IPS DF 4.7 (cell line): ENCODE data around the gene CENPA.
"Not testable (repeated sequence)": the region's sequence is repeated elsewhere in the genome, so short reads cannot be mapped to it uniquely, and the experiment has no call there.

Experiments
- DNase-seq: peaks from one replicate; pipeline ENCODE4 v3.0.0-alpha.2; 2013; ENCODE audit warnings: low spot score; ENCODE audit errors: extremely low read depth

Gene CENPA

DNA sequence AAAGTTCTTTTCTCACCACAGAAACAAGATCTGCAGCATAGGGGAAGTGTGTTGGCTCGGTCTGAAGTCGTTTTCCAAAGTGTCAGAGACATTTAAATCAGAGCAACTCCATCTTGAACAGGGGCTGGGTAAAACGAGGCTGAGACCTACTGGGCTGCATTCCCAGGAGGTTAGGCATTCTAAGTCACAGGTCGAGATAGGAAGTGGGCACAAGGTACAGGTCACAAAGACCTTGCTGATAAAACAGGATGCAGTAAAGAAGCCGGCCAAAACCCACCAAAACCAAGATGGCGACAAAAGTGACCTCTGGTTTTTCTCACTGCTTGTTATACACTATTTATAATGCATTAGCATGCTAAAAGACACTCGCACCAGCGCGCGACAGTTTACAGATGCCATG is 24.9 kb upstream of the CENPA start:
- DNase-seq, result not testable (repeated sequence)

DNA sequence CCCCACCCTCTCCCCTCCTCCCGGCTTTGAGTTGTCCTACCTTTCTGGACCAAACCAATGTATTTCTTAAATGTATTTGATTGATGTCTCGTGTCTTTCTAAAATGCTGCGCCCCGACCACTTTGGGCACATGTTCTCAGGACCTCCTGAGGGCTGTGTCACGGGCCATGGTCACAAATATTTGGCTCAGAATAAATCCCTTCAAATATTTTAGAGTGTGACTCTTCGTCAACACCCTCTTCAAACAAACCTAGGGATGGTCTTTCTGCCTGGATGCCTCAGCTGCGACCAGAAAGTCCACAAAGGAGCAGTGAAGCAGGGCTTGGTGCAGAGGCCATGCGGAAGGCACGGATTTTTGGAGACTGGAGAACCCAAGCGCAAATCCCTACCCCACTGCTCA is 22.8 kb upstream of the CENPA start:
- no peak for DNase-seq

DNA sequence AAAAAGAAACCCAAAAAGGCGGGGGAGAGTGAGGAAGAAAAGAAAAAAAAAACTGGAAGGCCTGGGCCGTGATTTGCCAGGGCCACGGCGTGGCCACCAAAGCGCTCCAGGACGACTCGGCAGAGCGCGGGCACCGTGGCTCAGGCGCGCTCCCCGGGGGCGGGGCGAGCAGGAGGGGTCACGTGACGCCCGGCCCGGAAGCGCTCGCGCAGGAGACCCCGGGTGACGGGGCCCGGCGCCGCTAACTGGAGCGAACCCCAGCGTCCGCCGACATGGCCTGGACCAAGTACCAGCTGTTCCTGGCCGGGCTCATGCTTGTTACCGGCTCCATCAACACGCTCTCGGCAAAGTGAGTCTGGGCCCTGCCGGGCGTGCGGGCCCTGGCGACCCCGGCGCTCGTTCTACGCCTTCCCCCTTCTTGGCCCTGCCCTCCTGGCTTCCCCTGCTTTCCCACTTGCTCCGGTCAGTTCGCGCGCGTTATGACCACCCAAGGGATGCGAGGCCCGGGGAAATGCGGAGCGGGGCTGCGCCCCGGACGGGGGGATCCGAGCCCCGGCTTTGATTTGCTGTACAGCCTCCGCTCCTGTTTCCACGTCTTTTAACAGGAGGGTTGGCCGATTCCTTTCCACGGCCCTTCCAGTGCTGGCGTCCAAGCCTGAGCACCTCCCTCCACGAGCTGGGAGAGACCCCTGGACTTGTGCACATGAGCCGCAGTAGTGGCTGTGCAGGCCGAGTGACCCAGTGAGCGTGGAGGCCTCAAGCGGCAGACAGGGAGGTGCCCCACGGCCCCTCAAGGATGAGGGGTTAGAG is 21.6 kb upstream of the CENPA start, which contains the start of gene SLC35F6:
Gene SLC35F6 (plus strand): TSS at position 207 of the 810 bp plus-strand sequence. CDS start 66 bp downstream, at position 273.
- DNase-seq, result no peak

DNA sequence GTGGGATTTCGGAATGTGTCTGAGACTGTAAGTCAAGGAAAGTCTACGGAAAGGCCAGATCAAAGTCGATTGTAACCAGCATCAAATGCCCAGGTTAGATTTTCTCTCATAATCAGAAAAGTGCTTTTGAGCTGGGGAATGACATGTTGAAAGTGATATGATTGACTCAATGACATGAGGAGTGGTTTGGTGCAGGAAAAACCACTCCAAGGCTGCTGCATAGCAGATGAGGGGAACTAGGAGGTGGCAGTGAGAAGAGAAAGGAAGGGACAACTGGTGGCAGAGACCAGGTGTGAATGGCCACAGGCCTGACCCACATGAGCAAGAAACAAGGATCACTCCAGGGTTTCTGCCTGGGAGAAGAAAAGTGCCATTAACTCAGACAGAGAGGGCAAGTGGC is 20.9 kb upstream of the CENPA start:
- DNase-seq, result no peak

DNA sequence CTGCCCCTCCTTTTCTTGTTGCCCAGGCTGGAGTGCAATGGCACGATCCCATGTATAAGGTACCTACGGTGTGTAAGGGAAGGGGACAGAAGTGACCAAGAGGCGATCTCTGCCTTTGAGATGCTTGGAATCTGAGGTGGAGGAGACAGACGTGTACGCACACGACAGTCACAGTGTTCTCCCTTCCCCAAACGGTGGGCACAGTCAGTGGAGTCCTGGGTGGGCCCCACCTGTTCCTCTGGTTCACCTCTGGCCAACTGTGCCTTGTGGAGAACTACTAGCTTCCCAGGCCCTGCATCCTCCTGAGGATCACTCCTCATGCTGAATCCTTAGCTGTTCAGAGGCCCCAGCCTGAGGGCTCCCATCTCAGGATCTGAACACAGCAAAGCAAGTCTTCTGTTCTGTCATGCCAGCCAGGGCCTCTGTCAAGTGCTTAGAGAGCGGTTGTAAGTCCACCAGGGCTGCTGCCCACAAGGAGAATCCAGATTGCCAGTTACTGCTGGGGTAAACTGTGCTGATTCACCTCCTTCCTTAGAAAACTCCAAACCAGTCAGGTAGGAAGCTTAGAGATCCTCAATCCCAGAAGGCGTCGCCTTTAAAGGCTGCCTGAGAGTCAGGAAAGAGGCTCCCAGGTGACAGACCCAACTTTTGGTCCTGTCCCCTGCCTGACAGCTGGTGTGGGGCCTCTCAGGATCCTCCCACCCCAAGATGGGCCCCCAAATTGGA is 20.2 kb upstream of the CENPA start:
- DNase-seq, result no peak

DNA sequence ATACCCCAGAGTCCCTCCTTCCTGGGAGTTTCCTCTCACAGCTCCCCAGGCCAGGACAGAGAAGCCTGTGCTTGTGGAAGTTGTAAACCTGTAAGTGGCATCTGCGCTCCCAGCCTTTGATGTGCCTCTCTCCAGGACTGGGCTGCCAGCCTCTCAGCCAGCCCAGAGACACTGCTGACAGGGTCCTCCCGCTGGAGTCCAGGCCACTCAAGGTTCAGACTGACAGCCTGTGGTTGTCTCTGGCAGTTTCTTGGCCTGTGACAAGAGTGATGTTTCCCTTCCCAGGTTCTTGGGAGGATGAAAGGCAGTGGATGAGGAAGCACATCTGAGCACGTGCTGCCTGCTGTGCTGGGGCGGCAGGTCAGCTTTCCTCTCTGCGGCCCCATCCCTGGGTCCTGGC is 18.7 kb upstream of the CENPA start:
- DNase-seq, result no peak

DNA sequence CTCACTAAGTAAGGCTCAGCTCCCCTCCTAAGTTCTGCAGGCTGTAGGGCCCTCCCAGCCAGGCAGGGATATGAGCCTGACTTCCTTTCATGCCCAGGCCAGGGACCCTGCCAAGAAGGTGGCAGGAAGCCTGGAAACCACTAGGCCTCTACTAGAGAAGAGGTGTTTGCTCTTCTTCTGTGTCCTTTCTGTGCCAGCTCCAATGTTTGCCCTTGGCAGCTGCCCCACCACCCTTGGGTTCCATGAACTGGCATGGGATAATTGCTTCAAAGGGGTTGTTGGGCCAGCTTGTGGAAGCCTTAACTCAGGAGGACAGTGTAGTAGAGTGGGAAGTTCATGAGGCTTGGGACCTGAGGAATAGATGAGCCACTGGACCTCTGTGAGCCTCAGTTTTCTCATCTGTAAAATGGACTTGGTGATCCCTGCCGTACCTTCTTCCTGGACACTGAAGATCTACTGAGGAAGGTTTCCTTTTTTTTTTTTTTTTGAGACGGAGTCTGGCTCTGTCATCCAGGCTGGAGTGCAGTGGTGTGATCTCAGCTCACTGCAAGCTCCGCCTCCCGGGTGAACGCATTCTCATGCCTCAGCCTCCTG is 17.9 kb upstream of the CENPA start:
- DNase-seq, result no peak

DNA sequence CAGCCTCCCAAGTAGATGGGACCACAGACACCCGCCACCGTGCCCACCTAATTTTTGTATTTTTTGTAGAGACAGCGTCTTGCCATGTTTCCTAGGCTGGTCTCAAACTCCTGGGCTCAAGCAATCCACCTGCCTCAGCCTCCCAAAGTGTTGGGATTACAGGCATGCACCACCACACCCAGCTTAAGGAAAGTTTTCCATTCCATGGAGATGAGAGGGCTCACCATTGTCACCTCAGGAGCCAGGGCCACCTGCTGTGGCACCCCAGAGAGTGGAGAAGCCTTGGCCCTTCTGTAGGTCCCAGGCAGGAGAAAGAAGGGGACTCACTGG is 17.1 kb upstream of the CENPA start:
- no peak for DNase-seq

DNA sequence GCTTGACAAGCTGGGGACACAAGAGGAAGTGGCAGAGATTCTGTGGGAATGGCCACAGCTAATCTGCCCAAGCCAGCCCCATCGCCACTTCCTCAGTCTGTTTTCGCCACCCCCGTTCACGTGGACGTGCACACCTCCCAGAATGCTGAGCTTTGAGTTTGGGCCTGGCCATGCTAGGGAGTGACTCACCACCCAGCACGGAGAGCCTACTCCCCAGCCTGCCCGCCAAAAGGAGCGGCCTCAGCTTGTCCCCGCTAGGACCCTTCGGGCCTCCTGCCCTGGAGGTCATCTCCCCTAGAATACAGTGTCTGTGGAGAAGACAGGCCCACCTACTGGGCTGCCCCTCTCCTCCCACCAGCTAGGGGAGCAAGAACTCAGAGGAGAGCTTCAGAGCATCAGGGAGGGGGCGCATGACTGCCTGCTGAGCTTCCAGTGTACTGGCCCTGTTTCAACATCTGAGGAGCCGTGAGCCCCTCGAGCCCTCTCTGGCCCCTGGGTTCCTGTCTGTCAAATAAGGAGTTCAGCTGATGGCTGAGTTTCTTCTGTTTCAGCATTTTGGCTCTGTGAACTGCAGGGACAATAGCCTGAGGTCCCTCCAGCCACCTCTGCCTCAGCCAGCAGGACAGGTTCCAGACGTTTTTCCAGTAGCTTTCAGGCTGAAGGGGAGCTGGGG is 16.6 kb upstream of the CENPA start:
- no peak for DNase-seq

DNA sequence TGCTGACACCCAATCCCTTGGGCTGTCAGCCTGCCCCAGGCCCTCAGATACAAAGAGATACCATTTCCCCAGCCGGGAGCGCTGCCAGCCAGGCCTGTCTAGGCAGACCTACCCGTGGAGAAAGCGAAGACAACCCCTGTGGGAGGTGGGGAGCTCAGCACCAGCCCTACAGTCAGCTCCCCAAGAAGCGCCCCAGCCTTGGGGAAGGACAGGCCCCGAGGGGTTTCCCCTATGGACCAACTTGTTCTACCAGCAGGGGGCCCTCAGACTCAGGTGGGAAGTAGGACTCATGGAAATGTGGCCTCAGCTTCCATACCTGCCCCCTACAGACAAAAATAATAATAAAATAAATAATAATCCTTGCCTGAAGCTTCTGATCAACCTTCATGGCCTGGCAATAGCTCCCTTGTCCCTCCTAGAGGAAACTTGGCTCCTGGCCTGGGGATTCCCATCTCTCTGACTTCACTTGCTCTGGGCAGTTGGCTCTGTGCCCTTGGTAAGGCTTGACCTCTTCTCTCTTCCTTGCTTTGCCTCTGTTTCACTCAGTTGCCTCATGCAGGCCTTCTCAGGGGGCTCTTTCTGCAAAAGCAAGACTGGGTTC is 14.8 kb upstream of the CENPA start:
- DNase-seq, result no peak

DNA sequence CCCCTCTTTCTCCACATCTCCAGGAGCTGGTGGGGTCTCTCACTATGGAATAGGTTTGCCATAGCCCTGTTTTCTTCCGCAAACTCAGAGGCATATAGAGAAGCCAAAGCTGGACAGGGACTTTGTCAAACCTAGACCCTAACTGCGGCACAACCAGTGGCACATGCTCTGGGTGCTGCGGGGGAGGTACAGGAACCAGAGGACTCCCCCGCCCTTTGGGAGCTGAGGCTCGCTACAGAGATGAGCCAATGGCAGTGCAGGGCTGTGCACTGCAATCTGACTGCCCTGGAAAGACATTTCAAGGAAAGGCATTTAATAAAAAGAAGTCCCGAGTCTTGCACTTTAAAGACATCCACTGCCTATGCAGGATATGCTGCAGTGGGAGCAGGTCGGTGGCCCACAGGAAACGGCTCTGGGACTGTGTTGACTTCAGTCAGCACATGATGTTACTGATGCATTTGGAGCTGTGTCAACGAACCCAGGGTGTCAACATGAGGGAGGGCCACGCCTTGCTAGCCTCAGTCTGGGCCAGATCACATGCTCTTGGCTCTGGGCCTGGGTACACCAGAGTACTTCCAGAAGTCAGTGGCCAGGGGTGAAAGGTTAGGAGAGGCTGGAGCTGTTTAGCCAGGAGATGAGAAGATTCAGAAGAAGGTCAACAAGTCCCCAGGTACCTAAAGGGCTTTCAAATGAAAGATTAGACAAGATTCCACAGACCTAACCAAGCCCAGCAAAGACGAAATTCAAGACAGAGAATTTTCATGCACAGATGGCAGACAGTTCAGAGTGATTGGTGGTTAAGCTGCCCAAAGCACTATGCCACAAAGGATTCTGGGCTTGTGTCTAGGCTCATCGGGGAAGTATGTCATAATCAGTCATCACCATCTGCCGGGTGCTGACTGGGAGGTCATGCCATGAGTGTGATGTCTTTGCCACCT is 13.5 kb upstream of the CENPA start:
- DNase-seq, result no peak

DNA sequence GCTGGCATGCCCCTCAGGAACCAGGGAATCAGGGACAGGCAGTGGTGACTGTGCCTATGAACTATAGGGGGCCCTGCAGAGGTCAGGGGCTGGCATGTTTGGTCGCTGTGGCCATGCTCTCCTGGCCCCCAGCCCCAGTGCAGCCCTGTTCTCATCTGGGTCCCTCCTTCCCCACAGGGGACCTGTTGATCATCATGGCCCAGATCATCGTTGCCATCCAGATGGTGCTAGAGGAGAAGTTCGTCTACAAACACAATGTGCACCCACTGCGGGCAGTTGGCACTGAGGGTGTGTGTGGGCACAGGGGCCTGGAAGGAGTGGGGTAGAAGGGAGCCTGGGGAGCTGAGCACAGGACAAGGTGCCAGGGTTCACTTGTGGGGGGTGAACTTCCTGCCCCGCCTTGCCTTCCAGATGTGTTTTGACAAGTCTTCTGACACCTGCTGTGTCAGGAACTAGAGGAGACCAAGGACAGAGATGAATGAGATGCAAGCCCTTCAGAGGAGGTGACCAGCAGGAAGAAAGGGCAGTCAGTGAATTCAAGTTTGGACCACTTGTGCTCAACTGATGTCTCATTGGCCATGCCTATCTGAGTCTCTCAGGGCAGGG is 9.6 kb upstream of the CENPA start:
- DNase-seq, result no peak

DNA sequence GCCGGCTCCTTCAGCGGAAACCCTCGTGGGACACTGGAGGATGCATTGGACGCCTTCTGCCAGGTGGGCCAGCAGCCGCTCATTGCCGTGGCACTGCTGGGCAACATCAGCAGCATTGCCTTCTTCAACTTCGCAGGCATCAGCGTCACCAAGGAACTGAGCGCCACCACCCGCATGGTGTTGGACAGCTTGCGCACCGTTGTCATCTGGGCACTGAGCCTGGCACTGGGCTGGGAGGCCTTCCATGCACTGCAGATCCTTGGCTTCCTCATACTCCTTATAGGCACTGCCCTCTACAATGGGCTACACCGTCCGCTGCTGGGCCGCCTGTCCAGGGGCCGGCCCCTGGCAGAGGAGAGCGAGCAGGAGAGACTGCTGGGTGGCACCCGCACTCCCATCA is 7.8 kb upstream of the CENPA start:
- no peak for DNase-seq

DNA sequence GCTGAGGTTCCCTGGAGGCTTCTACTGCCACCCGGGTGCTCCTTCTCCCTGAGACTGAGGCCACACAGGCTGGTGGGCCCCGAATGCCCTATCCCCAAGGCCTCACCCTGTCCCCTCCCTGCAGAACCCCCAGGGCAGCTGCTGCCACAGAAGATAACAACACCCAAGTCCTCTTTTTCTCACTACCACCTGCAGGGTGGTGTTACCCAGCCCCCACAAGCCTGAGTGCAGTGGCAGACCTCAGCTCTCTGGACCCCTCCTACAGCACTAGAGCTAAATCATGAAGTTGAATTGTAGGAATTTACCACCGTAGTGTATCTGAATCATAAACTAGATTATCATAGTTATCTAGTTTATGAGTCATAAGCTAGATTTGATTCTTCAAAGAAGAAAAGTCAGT is 7.3 kb upstream of the CENPA start:
- no peak for DNase-seq

DNA sequence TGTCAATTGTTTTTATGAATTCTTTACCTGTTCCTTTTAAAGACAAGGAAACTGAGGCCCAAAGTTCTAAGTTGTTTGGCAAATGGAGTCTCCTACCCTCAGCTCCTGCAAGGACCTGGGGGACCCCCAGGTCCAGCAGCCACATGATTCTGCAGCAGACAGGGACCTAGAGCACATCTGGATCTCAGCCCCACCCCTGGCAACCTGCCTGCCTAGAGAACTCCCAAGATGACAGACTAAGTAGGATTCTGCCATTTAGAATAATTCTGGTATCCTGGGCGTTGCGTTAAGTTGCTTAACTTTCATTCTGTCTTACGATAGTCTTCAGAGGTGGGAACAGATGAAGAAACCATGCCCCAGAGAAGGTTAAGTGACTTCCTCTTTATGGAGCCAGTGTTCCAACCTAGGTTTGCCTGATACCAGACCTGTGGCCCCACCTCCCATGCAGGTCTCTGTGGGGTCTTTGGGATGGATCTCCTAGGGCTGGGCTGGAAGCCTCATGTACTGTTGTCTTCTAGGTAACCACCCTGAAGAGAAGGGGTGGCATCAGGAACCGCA is 5.6 kb upstream of the CENPA start:
- no peak for DNase-seq

DNA sequence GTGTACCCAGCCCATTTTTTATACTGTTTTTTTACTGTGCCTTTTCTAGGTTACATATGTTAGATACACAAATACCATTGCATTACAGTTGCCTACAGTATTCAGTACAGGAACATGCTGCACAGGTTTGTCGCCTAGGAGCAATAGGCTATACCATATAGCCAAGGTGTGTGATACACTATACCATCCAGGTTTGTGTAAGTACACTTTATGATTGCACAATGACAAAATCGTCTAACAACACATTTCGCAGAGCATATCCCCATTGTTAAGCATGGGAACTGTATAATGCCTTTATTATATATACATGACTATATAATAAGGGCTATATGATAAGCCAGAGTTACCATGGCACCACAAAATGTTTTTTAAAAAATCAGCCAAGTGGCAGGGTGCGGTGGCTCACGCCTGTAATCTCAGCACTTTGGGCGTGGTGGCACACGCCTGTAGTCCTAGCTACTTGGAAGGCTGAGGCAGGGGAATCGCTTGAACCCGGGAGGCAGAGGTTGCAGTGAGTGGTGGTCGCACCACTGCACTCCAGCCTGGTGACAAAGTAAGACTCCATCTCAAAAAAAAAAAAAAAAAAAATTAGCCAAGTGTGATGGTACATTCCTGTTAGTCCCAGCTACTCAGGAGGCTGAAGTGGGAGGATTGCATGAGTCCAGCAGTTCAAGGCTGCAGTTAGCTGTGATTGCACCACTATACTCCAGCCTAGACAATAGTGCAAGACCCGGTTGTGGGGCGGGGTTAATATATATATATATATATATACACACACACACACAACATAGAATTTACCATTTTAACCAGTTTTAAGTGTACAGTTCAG is 2.8 kb upstream of the CENPA start:
- no peak for DNase-seq

DNA sequence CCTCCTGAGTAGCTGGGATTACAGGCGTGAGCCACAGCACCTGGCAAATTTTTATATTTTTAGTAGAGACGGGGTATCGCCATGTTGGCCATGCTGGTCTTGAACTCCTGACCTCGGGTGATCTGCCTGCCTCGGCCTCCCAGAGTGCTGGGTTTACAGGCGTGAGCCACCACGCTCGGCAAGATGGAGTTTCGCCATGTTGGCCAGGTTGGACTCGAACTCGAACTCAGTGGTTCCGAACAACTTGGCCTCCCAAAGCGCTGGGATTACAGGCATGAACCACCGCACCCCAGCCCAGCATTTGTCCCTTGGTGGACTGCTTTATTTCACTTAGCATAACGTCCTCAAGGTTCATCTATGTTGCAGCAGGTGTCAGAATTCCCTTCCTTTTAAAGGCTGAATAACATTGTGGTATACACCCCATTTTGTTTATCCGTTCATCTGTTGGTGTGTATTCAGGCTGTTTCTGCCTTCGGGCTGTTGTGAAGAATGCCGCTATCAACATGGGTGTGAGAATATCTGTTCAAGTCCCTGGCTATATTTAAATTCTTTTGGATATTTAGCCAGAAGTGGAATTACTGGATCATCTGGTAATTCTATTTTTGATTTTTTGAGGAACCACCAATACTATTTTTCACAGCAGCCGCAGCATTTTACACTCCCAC is 1.2 kb upstream of the CENPA start:
- no peak for DNase-seq
